ENCODE results near the gene ZNF563.

GRCh38 chr19:12380444-12380737 lies 47.0 kb upstream of the ZNF563 start:
- TF ChIP-seq CTCF (conservative IDR thresholded peaks at IDR 0.05) (no peak), ZFX (IDR thresholded peaks at IDR 0.05) (no peak)

Data from C4-2B (cell line).